CD4-positive, alpha-beta T cell (primary cell): Measurements from ENCODE around the gene ANO10. TPM values are rescaled to one million over a fixed set of nuclear protein-coding genes. Genes with fewer than 3 reads are reported as not detected.
"Not testable (repeated sequence)": the region's sequence is repeated elsewhere in the genome, so short reads cannot be mapped to it uniquely, and the experiment has no call there.

Experiments
- ATAC-seq: fragments of 200-7000 bp; cut with Tn5 transposase; one replicate; pipeline ENCODE4 v1.10.0; 2022; ENCODE audit warnings: mild to moderate bottlenecking; ENCODE audit not compliant: poor library complexity
- CTCF ChIA-PET: fragments of 350-600 bp; sonication (Branson Sonifier 250); formaldehyde crosslinking; loops from one replicate; lab custom pipeline; 2021; ENCODE audit warnings: antibody characterized with exemption, inconsistent platforms; lab: Charles Lee
- POLR2A ChIA-PET: fragments of 350-600 bp; sonication (Branson Sonifier 250); formaldehyde crosslinking; loops from one replicate; lab custom pipeline; 2021; ENCODE audit warnings: antibody characterized with exemption, inconsistent platforms; lab: Charles Lee
- DNase-seq, 14 experiments: peaks; one replicate each; pipeline ENCODE4 v3.0.0-alpha.2; 2013 to 2020; ENCODE audit warnings: mixed read lengths in 2 of 14
- H3K27ac ChIP-seq, 2 donors: one replicate each; pipeline versions ENCODE4 v1.5.1 to v1.7.0; 2013; ENCODE audit warnings: low read length in 2 of 2, low read depth in 1 of 2, mild to moderate bottlenecking in 1 of 2
- H3K27me3 ChIP-seq, 2 experiments: 1 replicate in 1 of 2; 2 replicates in 1 of 2; pipeline versions ENCODE4 v1.6.1 to v1.7.0; 2013; ENCODE audit warnings: low read length in 2 of 2, control low read depth in 1 of 2, mild to moderate bottlenecking in 1 of 2, moderate library complexity in 1 of 2; ENCODE audit not compliant: insufficient read depth in 2 of 2, control insufficient read depth in 1 of 2
- H3K36me3 ChIP-seq: one replicate; pipeline ENCODE4 v1.6.1; 2013; ENCODE audit warnings: low read length, control low read depth; ENCODE audit not compliant: insufficient read depth
- H3K4me1 ChIP-seq: one replicate; pipeline ENCODE4 v1.6.1; 2013; ENCODE audit warnings: low read length, control low read depth; ENCODE audit not compliant: insufficient read depth
- H3K4me3 ChIP-seq: one replicate; pipeline ENCODE4 v1.5.1; 2013; ENCODE audit warnings: mild to moderate bottlenecking, low read length, moderate library complexity
- H3K9me3 ChIP-seq, 2 experiments: 1 replicate in 1 of 2; 2 replicates in 1 of 2; pipeline versions ENCODE4 v1.6.1 to v1.7.0; 2013; ENCODE audit warnings: low read length in 2 of 2, mild to moderate bottlenecking in 2 of 2, control low read depth in 1 of 2, moderate library complexity in 1 of 2; ENCODE audit not compliant: control insufficient read depth in 1 of 2, insufficient read depth in 1 of 2
- H3K27ac Mint-ChIP-seq: one replicate; pipeline ENCODE4 v1.8.0; 2020; ENCODE audit warnings: mixed read lengths
- H3K27me3 Mint-ChIP-seq: one replicate; pipeline ENCODE4 v1.8.0; 2021; ENCODE audit warnings: mixed read lengths
- H3K36me3 Mint-ChIP-seq: one replicate; pipeline ENCODE4 v1.8.0; 2021; ENCODE audit warnings: low read depth, mixed read lengths
- H3K4me1 Mint-ChIP-seq: one replicate; pipeline ENCODE4 v1.8.0; 2021; ENCODE audit warnings: low read depth, mixed read lengths
- H3K4me3 Mint-ChIP-seq: one replicate; pipeline ENCODE4 v1.8.0; 2020; ENCODE audit warnings: mild to moderate bottlenecking, mixed read lengths
- H3K9me3 Mint-ChIP-seq: one replicate; pipeline ENCODE4 v1.8.0; 2020; ENCODE audit warnings: mixed read lengths
- CTCF ChIP-seq: fragments of 200-600 bp; IDR thresholded peaks from one replicate; pipeline ENCODE4 v1.8.0; 2022; ENCODE audit warnings: antibody characterized with exemption, mild to moderate bottlenecking
- intact Hi-C, 2 experiments: fragments of 100-400 bp; cut with DNase I in 1 of 2; cut with micrococcal nuclease in 1 of 2; formaldehyde crosslinking; loops; one replicate each; pipeline versions ENCODE4 v1.15.1 to v1.9.0; 2023 to 2025; cut with DNase I, micrococcal nuclease
- total RNA-seq, 174 experiments: library from RNA in 2 of 174; stranded (reverse) in 2 of 174; gene quantifications; one replicate each; pipeline ENCODE4 v1.2.3 and lab custom pipeline; 2021 to 2026

The ANO10 gene
- total RNA-seq, 2 experiments from 2014 or later, result 6.9 to 8.0 TPM

GRCh38 chr3:43473244-43473643, 148.6 kb downstream of the ANO10 start:
- peaks cover 32% of the 10 kb centered on the region for H3K4me1 Mint-ChIP-seq
- ChIA-PET POLR2A (no interaction called here), CTCF (interaction anchor here (0.7 kb wide), 1 partner anchor 30 kb away, joined by 3 read pairs; no protein-coding TSS in a partner anchor)
- H3K36me3 Mint-ChIP-seq, result peaks cover 7% of the 10 kb centered on the region
- no peaks in the 10 kb centered on the region for H3K9me3 ChIP-seq
- H3K27ac Mint-ChIP-seq, result peak overlapping the region; percentile 8
- TF ChIP-seq CTCF, result no peak
- H3K27me3 Mint-ChIP-seq, result no peaks in the 10 kb centered on the region
- no peaks in the 10 kb centered on the region for H3K36me3 ChIP-seq
- H3K4me3 ChIP-seq, result no peak overlapping the region
- H3K4me3 Mint-ChIP-seq, result no peak overlapping the region
- DNase-seq (no peak), ATAC-seq (no peak)
- H3K27ac ChIP-seq, result no peak overlapping the region
- peaks cover 17% of the 10 kb centered on the region for H3K4me1 ChIP-seq
- peaks cover 2% of the 10 kb centered on the region for H3K9me3 Mint-ChIP-seq
- no peaks in the 10 kb centered on the region for H3K27me3 ChIP-seq
- intact Hi-C loops, result no loop called here

DNA sequence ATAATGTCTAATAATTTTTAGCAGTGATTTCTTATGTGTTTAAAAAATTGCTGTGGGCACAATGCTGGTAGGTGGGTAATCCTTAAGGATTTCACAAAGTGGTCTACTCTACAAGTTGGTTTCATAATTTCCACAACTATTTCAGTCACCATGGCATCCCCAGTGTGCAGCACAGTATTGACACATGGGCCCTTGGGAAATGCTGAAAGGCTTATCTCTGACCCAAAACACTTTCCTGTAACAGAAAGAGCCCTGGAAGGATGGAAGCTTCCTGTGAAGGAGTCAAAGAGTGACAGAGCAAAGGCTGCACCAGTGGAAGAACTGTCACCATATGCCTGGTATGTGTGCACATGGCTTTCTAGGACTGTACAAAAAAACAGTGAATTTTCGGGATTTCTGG, 153.7 kb downstream of the ANO10 start:
- Histone ChIP-seq H3K27me3 (no peaks in the 10 kb centered on the region), H3K4me1 (no peaks in the 10 kb centered on the region), H3K36me3 (no peaks in the 10 kb centered on the region), H3K9me3 (peaks cover 0 to under 1% of the 10 kb centered on the region in 2 experiments), H3K4me3 (no peak overlapping the region), H3K27ac (no peak overlapping the region)
- ChIA-PET POLR2A (interaction anchor here (1.0 kb wide), 1 partner anchor 9 kb away, joined by 3 read pairs; no protein-coding TSS in a partner anchor), CTCF (interaction anchor here (0.7 to 1.1 kb wide), 2 partner anchors 10 to 34 kb away, joined by 3 to 4 read pairs; no protein-coding TSS in a partner anchor)
- Mint-ChIP-seq H3K27me3 (no peaks in the 10 kb centered on the region), H3K9me3 (no peaks in the 10 kb centered on the region), H3K27ac (no peak overlapping the region), H3K36me3 (no peaks in the 10 kb centered on the region), H3K4me3 (no peak overlapping the region), H3K4me1 (peaks cover 8% of the 10 kb centered on the region)
- ATAC-seq (no peak), DNase-seq (no peak)
- intact Hi-C loops, result no loop called here
- no peak for TF ChIP-seq CTCF

GRCh38 chr3:43465109-43465508, 156.7 kb downstream of the ANO10 start:
- ATAC-seq, result no peak
- intact Hi-C loops, result no loop called here
- Histone ChIP-seq H3K4me3 (no peak overlapping the region), H3K36me3 (no peaks in the 10 kb centered on the region), H3K27me3 (no peaks in the 10 kb centered on the region), H3K4me1 (no peaks in the 10 kb centered on the region), H3K27ac (no peak overlapping the region), H3K9me3 (peaks cover 0 to 8% of the 10 kb centered on the region in 2 experiments)
- no peaks in the 10 kb centered on the region for H3K9me3 Mint-ChIP-seq
- H3K36me3 Mint-ChIP-seq, result no peaks in the 10 kb centered on the region
- no peaks in the 10 kb centered on the region for H3K27me3 Mint-ChIP-seq
- CTCF ChIA-PET, result no interaction called here
- H3K4me1 Mint-ChIP-seq, result peaks cover 7% of the 10 kb centered on the region
- H3K4me3 Mint-ChIP-seq, result no peak overlapping the region
- DNase-seq, result no peak
- POLR2A ChIA-PET, result interaction anchor here (1.2 kb wide), 1 partner anchor 12 kb away, joined by 3 read pairs; no protein-coding TSS in a partner anchor
- no peak overlapping the region for H3K27ac Mint-ChIP-seq
- TF ChIP-seq CTCF, result no peak

DNA sequence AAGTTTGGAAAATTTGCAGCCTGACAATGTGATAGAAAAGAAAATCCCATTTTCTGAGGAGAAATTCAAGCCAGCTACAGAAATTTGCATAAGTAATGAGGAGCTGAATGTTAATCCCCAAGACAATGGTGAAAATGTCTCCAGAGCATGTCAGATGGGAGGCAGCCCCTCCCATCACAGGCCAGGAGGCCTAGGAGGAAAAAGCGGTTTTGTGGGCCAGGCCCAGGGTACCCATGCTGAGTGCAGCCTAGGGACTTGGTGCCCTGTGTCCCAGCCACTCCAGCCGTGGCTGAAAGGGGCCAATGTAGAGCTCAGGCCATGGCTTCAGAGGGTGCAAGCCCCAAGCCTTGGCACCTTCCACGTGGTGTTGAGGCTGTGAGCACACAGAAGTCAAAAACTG, 159.2 kb downstream of the ANO10 start:
- ChIA-PET CTCF (interaction anchor here (0.6 kb wide), 1 partner anchor 130 kb away, joined by 4 read pairs; no protein-coding TSS in a partner anchor), POLR2A (interaction anchor here (1.0 kb wide), 1 partner anchor 264 kb away, joined by 3 read pairs; no protein-coding TSS in a partner anchor)
- H3K4me3 ChIP-seq, ATAC-seq, H3K9me3 ChIP-seq, H3K27me3 Mint-ChIP-seq, H3K27ac Mint-ChIP-seq, H3K27me3 ChIP-seq, H3K4me1 ChIP-seq, intact Hi-C loops, H3K36me3 Mint-ChIP-seq, H3K27ac ChIP-seq, H3K36me3 ChIP-seq, H3K4me1 Mint-ChIP-seq, H3K9me3 Mint-ChIP-seq, H3K4me3 Mint-ChIP-seq, DNase-seq: not testable (repeated sequence)
